Progenitor cell of endocrine pancreas (in vitro differentiated cells): Measurements from ENCODE around the gene RASSF9. TPM values are rescaled to one million over a fixed set of nuclear protein-coding genes. Genes with fewer than 3 reads are reported as not detected.

Experiments used
- DNase-seq: peaks from one replicate; pipeline ENCODE4 v3.0.0; 2021; ENCODE audit warnings: low spot score; ENCODE audit not compliant: unreplicated experiment
- H3K27ac Mint-ChIP-seq: 2 replicates; pipeline ENCODE4 v1.8.0; 2021; ENCODE audit warnings: mild to moderate bottlenecking, moderate library complexity, mixed read lengths
- H3K27me3 Mint-ChIP-seq: 2 replicates; pipeline ENCODE4 v1.8.0; 2021; ENCODE audit warnings: mixed read lengths
- H3K36me3 Mint-ChIP-seq: 2 replicates; pipeline ENCODE4 v1.8.0; 2022; ENCODE audit warnings: mixed read lengths; ENCODE audit not compliant: insufficient read depth
- H3K4me1 Mint-ChIP-seq: 2 replicates; pipeline ENCODE4 v1.8.0; 2021; ENCODE audit warnings: low read depth, mixed read lengths
- H3K4me3 Mint-ChIP-seq: 2 replicates; pipeline ENCODE4 v1.8.0; 2021; ENCODE audit warnings: low read depth, mild to moderate bottlenecking, moderate library complexity, mixed read lengths
- H3K9me3 Mint-ChIP-seq: 2 replicates; pipeline ENCODE4 v1.8.0; 2021; ENCODE audit warnings: low read depth, mixed read lengths
- CTCF ChIP-seq: fragments of 200-600 bp; sonication (generic); IDR thresholded peaks from one replicate; pipeline ENCODE4 v1.5.0; 2021; ENCODE audit warnings: antibody characterized with exemption, mild to moderate bottlenecking; ENCODE audit not compliant: unreplicated experiment
- total RNA-seq: library from RNA; stranded (reverse); gene quantifications from 2 replicates; pipeline ENCODE4 v1.2.1, GENCODE V29; 2021

RASSF9 gene
- total RNA-seq, 1 donor from 2014 or later = 3.3 TPM

DNA sequence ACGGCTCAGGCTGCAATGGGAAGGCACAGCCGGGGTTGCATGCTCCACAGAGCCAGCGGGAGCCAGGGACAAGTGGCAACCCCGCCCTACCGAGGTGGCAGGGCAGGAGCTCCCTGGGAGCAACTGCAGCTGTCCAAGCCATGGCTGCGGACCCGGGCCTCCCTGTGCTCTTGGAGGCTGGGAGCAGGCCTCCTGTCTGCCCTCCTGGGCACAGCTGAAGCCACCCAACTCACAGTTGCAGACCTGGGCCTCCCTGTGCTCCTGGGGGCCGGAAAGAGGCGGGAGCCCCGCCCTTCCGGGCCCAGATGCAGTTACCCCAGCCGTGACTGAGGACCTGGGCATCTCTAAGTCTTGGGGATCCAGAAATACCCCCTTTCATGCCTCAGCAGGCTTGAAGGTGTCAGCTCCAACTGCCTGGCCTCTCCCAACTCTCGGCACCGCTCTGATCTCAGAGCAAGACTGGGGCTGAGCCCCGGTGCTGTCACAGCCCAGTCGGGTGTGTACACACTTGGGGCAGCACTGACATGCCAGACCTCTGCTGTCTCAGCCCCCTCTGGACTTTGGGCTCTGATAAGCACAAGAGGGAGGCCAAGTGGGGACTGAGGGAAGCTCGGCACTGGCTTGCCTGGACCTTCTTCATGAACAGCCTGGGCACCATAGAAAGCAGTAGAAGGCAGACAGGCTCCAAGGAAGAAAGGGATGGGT is 7.5 kb upstream of the RASSF9 start:
- no peak for TF ChIP-seq CTCF
- Mint-ChIP-seq H3K27me3 (no peaks in the 10 kb centered on the region), H3K27ac (no peak overlapping the region), H3K36me3 (no peaks in the 10 kb centered on the region), H3K4me1 (peaks cover 3% of the 10 kb centered on the region), H3K4me3 (no peak overlapping the region), H3K9me3 (no peaks in the 10 kb centered on the region)
- no peak for DNase-seq

DNA sequence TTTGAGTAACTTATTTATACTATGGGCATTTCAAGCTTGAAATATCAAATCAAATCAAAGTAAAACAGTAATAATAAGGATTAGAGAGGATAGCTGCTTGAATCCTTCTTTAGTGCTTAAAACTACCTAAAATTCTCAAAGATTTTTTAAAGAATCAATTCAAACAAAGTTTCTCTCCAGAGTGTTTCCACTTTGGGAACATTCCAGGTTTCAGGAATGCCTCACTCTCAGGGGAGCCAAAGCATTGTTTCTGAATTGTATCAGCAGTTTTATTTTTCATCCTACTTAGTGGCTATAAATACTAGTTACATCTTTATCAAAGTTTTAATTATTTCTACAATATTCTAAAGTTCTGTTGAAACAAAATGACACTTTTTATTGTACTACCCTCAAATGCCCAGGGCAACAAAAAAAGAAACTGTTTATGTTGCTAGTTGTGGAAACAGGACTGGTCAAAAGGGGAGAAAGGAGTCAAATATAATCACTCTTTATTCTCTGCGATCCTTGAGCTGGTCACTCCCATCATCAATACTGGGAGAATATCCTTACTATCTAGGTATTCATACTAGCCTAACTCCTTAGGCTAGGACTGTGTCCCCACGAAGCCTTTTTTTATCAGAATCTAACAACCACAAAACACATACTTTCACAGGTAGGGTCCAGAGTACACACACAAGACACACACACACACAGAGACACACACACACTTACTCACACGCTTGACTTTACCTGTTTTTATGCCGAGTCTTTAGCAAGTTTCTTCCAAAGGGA is 598 bp downstream of the RASSF9 start:
- Mint-ChIP-seq H3K27ac (peak overlapping the region; percentile 87), H3K27me3 (no peaks in the 10 kb centered on the region), H3K4me1 (peaks cover 24% of the 10 kb centered on the region), H3K4me3 (peak overlapping the region; percentile 82), H3K36me3 (no peaks in the 10 kb centered on the region), H3K9me3 (no peaks in the 10 kb centered on the region)
- no peak for TF ChIP-seq CTCF
- no peak for DNase-seq

DNA sequence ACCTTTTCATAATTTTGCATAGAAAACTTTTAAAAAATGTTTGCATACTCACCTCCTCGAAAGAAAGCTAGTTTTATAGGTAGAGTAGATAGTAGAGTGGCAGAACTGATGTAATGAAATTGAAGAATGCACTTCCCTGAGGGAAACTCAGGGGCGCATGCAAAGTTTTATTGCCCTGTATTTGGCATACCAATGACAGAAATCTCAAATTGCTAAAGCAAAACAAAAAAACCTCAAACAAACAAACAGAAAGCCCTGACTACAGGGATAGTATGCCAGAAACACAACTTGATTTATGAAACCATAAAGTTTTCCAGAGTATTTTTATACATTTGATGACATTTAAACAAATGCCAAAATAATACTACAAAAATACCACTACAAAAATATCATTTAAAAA is 1.8 kb downstream of the RASSF9 start:
- Mint-ChIP-seq H3K4me3 (peak overlapping the region; percentile 66), H3K9me3 (peaks cover 3% of the 10 kb centered on the region), H3K27ac (peak overlapping the region; percentile 37), H3K36me3 (peaks cover 2% of the 10 kb centered on the region), H3K4me1 (peaks cover 24% of the 10 kb centered on the region), H3K27me3 (no peaks in the 10 kb centered on the region)
- no peak for TF ChIP-seq CTCF
- DNase-seq = no peak

DNA sequence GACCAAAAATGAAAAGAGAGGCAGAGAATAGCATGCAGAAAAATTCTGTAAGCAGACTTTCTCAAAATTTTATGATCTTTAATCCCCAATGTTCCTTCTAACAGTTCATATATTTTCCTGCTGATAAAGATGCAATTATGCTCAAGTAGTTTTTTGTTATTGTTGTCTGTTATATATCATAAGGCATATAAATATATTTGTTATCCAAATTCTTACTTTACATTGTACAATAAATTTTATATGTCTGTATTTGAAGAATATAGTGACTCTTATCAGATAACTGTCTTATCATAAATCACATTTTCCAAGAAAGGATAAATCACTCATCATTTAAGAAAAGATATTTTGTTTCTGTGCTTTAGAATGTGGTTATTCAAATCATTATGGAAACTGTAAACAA is 2.6 kb downstream of the RASSF9 start:
- TF ChIP-seq CTCF = no peak
- Mint-ChIP-seq H3K27me3 (no peaks in the 10 kb centered on the region), H3K27ac (no peak overlapping the region), H3K4me1 (peaks cover 24% of the 10 kb centered on the region), H3K4me3 (no peak overlapping the region), H3K9me3 (peaks cover 7% of the 10 kb centered on the region), H3K36me3 (peaks cover 2% of the 10 kb centered on the region)
- no peak for DNase-seq

DNA sequence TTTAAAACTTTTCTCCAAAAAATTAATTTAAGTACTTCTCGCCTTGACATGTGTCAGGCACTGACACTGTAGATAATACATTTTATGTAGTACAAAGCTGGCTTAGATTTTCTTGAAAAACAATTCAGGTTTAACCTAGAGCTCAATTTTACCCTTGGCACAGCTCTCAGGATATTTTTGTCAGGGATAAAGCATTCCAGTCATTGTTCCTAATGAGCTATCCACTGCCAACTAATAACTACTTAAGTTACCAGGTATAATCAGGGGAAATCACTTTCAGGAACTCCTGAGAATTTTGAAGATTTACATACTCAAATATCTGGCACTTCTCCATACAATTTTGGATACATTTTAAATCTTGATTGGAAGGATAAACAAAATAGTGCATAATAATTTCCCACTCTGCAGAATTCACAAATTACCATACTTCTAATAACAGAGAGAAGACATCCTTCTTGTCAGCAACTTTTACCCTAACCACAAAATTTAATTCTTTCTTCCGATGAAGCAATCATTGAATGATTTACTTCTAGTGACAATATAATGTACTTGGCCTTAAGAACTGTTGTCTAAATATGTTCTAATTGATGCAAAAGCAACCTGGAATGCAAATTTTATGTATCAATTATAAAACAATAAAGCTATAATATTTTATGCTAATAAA is 4.8 kb downstream of the RASSF9 start:
- no peaks in the 10 kb centered on the region for H3K27me3 Mint-ChIP-seq
- H3K27ac Mint-ChIP-seq = no peak overlapping the region
- no peak overlapping the region for H3K4me3 Mint-ChIP-seq
- H3K36me3 Mint-ChIP-seq = peaks cover 12% of the 10 kb centered on the region
- peaks cover 20% of the 10 kb centered on the region for H3K4me1 Mint-ChIP-seq
- no peak for TF ChIP-seq CTCF
- no peak for DNase-seq
- peaks cover 17% of the 10 kb centered on the region for H3K9me3 Mint-ChIP-seq
